SU-DHL-6 (cell line): ENCODE data around the gene THRAP3.
A peak's percentile ranks its signal among the peaks of the same experiment; 100 is the strongest.

ENCODE experiments used
- H2AFZ ChIP-seq: fragments of 200-600 bp; sonication (generic); 2 replicates; pipeline ENCODE4 v1.6.1; 2014; ENCODE audit warnings: low read depth, mild to moderate bottlenecking, moderate library complexity, mixed read lengths, antibody characterized with exemption, low read length; ENCODE audit not compliant: severe bottlenecking
- H3F3A ChIP-seq: fragments of 200-600 bp; shearing (Covaris generic); 2 replicates; pipeline ENCODE4 v1.6.0; 2016; ENCODE audit warnings: antibody characterized with exemption, mild to moderate bottlenecking; ENCODE audit not compliant: insufficient read depth
- H3K27ac ChIP-seq: fragments of 200-600 bp; sonication (generic); 2 replicates; pipeline ENCODE4 v1.5.1; 2016; ENCODE audit warnings: low read depth, mild to moderate bottlenecking, low read length, moderate library complexity, mixed read lengths
- H3K27me3 ChIP-seq: fragments of 200-600 bp; sonication (generic), shearing (Covaris generic); 2 replicates; pipeline ENCODE4 v1.6.0; 2014; ENCODE audit warnings: mild to moderate bottlenecking, low read length
- H3K36me3 ChIP-seq: fragments of 200-600 bp; sonication (generic); 2 replicates; pipeline ENCODE4 v1.6.1; 2014; ENCODE audit warnings: mild to moderate bottlenecking, low read length, mixed read lengths
- H3K4me2 ChIP-seq: fragments of 300-600, 200-600 bp; shearing (Covaris generic), sonication (generic); 2 replicates; pipeline ENCODE4 v1.6.0; 2014; ENCODE audit warnings: low read length, low read depth, mild to moderate bottlenecking; ENCODE audit not compliant: poor library complexity, severe bottlenecking
- H3K4me3 ChIP-seq: fragments of 200-600 bp; sonication (generic); 2 replicates; pipeline ENCODE4 v1.5.1; 2014; ENCODE audit warnings: antibody characterized with exemption, low read length, mild to moderate bottlenecking, mixed read lengths; ENCODE audit not compliant: insufficient read depth, poor library complexity, severe bottlenecking
- H3K79me2 ChIP-seq: fragments of 200-600 bp; sonication (generic); 2 replicates; pipeline ENCODE4 v1.6.1; 2014; ENCODE audit warnings: mild to moderate bottlenecking, low read length, moderate library complexity; ENCODE audit not compliant: insufficient read depth
- H3K9ac ChIP-seq: fragments of 200-600 bp; sonication (generic); 2 replicates; pipeline ENCODE4 v1.7.0; 2014; ENCODE audit warnings: mild to moderate bottlenecking, low read length
- H3K9me2 ChIP-seq: fragments of 200-600 bp; sonication (generic); replicated peaks from 2 replicates; pipeline ENCODE4 v1.6.1; 2014; ENCODE audit warnings: low read length; ENCODE audit not compliant: insufficient read depth
- H3K9me3 ChIP-seq: fragments of 200-600 bp; sonication (generic); 2 replicates; pipeline ENCODE4 v1.6.1; 2014; ENCODE audit warnings: low read length, mixed read lengths; ENCODE audit not compliant: insufficient read depth
- H4K20me1 ChIP-seq: fragments of 200-600 bp; sonication (generic); 2 replicates; pipeline ENCODE4 v1.6.1; 2014; ENCODE audit warnings: low read depth, mild to moderate bottlenecking, antibody characterized with exemption, low read length, moderate library complexity, mixed read lengths
- CTCF ChIP-seq: fragments of 200-600 bp; sonication (generic); IDR thresholded peaks from one replicate; pipeline ENCODE4 v1.5.1; 2017; ENCODE audit warnings: antibody characterized with exemption, mild to moderate bottlenecking, low read length, moderate library complexity; ENCODE audit not compliant: insufficient read depth, poor library complexity, severe bottlenecking
- EZH2phosphoT487 ChIP-seq: fragments of 200-600 bp; sonication (generic), shearing (Covaris generic); conservative IDR thresholded peaks from 2 replicates; pipeline ENCODE4 v1.6.1; 2018; ENCODE audit warnings: mild to moderate bottlenecking, antibody characterized with exemption, low read length, moderate library complexity, mixed read lengths

THRAP3 gene

GRCh38 chr1:36339615-36340014 lies 115.4 kb downstream of the THRAP3 start:
- Histone ChIP-seq H3K27ac (no peak overlapping the region), H3K4me2 (no peak overlapping the region), H3K9me3 (no peaks in the 10 kb centered on the region), H3K79me2 (no peaks in the 10 kb centered on the region), H3K9me2 (no peaks in the 10 kb centered on the region), H3K4me3 (no peak overlapping the region), H4K20me1 (no peaks in the 10 kb centered on the region), H3K27me3 (no peaks in the 10 kb centered on the region), H3F3A (no peaks in the 10 kb centered on the region), H3K36me3 (no peaks in the 10 kb centered on the region), H2AFZ (no peak overlapping the region), H3K9ac (no peak overlapping the region)
- TF ChIP-seq CTCF (no peak), EZH2phosphoT487 (no peak)

- Histone ChIP-seq H3K27ac (no peak overlapping the region), H4K20me1 (no peaks in the 10 kb centered on the region), H3K79me2 (no peaks in the 10 kb centered on the region), H3K4me3 (no peak overlapping the region), H3K9ac (no peak overlapping the region), H2AFZ (no peak overlapping the region), H3K27me3 (no peaks in the 10 kb centered on the region), H3F3A (no peaks in the 10 kb centered on the region), H3K4me2 (no peak overlapping the region), H3K9me2 (no peaks in the 10 kb centered on the region), H3K36me3 (no peaks in the 10 kb centered on the region), H3K9me3 (no peaks in the 10 kb centered on the region)
- no peak for TF ChIP-seq EZH2phosphoT487
- TF ChIP-seq CTCF = no peak
Measured at GRCh38 chr1:36341626-36342320, 117.5 kb downstream of the THRAP3 start.

GRCh38 chr1:36342426-36343185 lies 118.4 kb downstream of the THRAP3 start:
- no peaks in the 10 kb centered on the region for H3F3A ChIP-seq
- no peak overlapping the region for H3K27ac ChIP-seq
- no peak overlapping the region for H2AFZ ChIP-seq
- no peaks in the 10 kb centered on the region for H3K9me3 ChIP-seq
- H3K4me2 ChIP-seq = no peak overlapping the region
- TF ChIP-seq CTCF (peak; percentile 82), EZH2phosphoT487 (no peak)
- no peak overlapping the region for H3K4me3 ChIP-seq
- H3K27me3 ChIP-seq = no peaks in the 10 kb centered on the region
- H3K36me3 ChIP-seq = no peaks in the 10 kb centered on the region
- H4K20me1 ChIP-seq = no peaks in the 10 kb centered on the region
- H3K9me2 ChIP-seq = no peaks in the 10 kb centered on the region
- no peak overlapping the region for H3K9ac ChIP-seq
- no peaks in the 10 kb centered on the region for H3K79me2 ChIP-seq
